ENCODE data around the gene TM9SF3.

TM9SF3 gene

DNA sequence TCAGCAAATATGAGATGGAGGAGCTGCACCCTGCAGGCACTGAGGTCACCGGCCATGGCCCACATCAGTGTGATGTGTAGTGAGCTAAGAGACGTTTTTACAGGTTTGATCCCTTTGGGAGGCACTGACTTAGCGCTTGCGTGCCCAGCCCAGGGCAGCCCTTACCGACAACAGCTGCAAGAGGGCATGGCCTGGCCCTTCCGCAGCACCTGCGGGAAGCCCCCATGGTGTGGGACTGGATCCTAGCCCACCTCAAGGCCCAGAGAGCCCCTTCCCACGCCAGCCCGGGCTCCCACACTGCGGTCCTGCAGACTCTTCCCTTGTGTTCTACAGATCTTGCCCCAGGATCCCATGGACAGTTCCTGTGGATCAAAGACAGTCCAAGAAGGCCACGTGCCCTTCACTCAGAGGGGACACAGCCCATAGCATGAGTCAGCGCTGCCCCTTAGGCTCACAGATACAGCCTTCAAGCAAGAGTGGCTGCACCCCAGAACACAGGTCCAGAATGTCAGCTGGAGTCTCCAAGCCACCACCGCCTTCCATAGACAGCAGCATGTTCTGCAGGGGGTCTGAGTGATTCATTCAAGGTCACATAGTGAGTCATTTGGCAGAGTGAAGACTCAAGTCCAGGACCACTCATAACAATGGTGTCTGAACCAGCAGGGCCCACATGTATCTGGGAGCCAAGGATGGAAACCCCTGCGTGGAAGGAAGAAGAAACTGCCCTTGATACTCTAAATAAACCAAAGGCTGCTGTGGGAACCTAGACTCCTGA, 98.5 kb downstream of the TM9SF3 start:
- no peak overlapping the region for H3K27ac ChIP-seq (ENCODE audit: low read depth in 2 of 2, low read length in 2 of 2)
- H3K36me3 ChIP-seq (ENCODE audit: control insufficient read depth in 2 of 2, insufficient read depth in 2 of 2, low read length in 2 of 2): no peaks in the 10 kb centered on the region
- no peaks in the 10 kb centered on the region for H3K4me1 ChIP-seq (ENCODE audit: control insufficient read depth in 2 of 2, insufficient read depth in 2 of 2, low read length in 2 of 2)
- no peak overlapping the region for H3K4me3 ChIP-seq (ENCODE audit: low read length in 2 of 2)
- H3K9ac ChIP-seq (ENCODE audit: low read depth in 1 of 2, low read length in 2 of 2): no peak overlapping the region
- peaks cover 0 to 3% of the 10 kb centered on the region in 2 donors for H3K27me3 ChIP-seq (ENCODE audit: control insufficient read depth in 2 of 2, insufficient read depth in 2 of 2, low read length in 2 of 2)
- H3K9me3 ChIP-seq (ENCODE audit: control insufficient read depth in 2 of 2, low read length in 2 of 2): no peaks in the 10 kb centered on the region

DNA sequence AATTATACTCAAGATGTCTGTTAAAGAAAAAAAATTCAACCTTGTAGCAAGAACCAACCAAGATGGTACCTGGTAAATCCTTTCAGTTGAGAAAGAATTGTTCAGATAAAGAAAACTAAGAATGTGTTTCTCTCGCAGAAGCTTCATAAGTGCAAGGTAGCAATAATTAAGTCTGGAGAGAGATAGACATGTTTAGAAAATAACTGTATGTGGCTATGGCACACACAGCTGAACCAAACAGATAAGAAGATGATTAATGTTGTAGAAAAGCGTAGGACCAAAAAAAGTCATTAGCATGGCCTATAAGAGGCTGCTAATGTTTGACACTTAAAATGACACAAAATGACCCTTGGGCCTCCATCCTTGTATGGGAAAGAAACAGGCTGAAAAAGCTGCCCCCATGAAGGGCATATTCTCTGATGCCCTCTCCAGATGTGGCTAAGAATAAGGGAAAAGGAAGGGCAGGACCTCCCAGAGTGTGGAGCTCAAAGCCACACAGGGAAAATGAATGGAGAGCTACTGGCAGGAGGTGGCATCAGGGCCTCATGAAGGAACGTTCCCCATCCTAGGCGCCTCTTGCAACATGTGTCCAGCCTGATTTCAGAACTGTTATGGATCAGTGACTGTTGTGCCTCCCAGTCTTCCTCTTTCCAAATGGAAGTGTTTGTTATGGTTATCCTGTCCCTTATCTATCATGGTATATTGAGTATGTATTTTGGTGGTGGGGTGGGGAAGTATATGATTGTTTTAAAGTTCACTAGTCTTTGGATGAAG, 103.8 kb downstream of the TM9SF3 start:
- H3K27ac ChIP-seq (ENCODE audit: low read depth in 2 of 2, low read length in 2 of 2): no peak overlapping the region
- H3K4me1 ChIP-seq (ENCODE audit: control insufficient read depth in 2 of 2, insufficient read depth in 2 of 2, low read length in 2 of 2): no peaks in the 10 kb centered on the region
- H3K9ac ChIP-seq (ENCODE audit: low read depth in 1 of 2, low read length in 2 of 2): no peak overlapping the region
- H3K27me3 ChIP-seq (ENCODE audit: control insufficient read depth in 2 of 2, insufficient read depth in 2 of 2, low read length in 2 of 2): peaks cover 0 to 3% of the 10 kb centered on the region in 2 donors
- H3K9me3 ChIP-seq (ENCODE audit: control insufficient read depth in 2 of 2, low read length in 2 of 2): no peaks in the 10 kb centered on the region
- H3K4me3 ChIP-seq (ENCODE audit: low read length in 2 of 2): no peak overlapping the region
- no peaks in the 10 kb centered on the region for H3K36me3 ChIP-seq (ENCODE audit: control insufficient read depth in 2 of 2, insufficient read depth in 2 of 2, low read length in 2 of 2)

GRCh38 chr10:96478355-96478754, 108.5 kb downstream of the TM9SF3 start:
- Histone ChIP-seq H3K27me3 (ENCODE audit: control insufficient read depth in 2 of 2, insufficient read depth in 2 of 2, low read length in 2 of 2) (peaks cover 0 to 6% of the 10 kb centered on the region in 2 donors), H3K36me3 (ENCODE audit: control insufficient read depth in 2 of 2, insufficient read depth in 2 of 2, low read length in 2 of 2) (no peaks in the 10 kb centered on the region), H3K9me3 (ENCODE audit: control insufficient read depth in 2 of 2, low read length in 2 of 2) (no peaks in the 10 kb centered on the region), H3K9ac (ENCODE audit: low read depth in 1 of 2, low read length in 2 of 2) (no peak overlapping the region), H3K4me1 (ENCODE audit: control insufficient read depth in 2 of 2, insufficient read depth in 2 of 2, low read length in 2 of 2) (no peaks in the 10 kb centered on the region), H3K4me3 (ENCODE audit: low read length in 2 of 2) (no peak overlapping the region), H3K27ac (ENCODE audit: low read depth in 2 of 2, low read length in 2 of 2) (no peak overlapping the region)

GRCh38 chr10:96473866-96474265, 112.9 kb downstream of the TM9SF3 start:
- Histone ChIP-seq H3K9me3 (ENCODE audit: control insufficient read depth in 2 of 2, low read length in 2 of 2) (no peaks in the 10 kb centered on the region), H3K27me3 (ENCODE audit: control insufficient read depth in 2 of 2, insufficient read depth in 2 of 2, low read length in 2 of 2) (peaks cover 0 to 7% of the 10 kb centered on the region in 2 donors), H3K4me3 (ENCODE audit: low read length in 2 of 2) (no peak overlapping the region), H3K27ac (ENCODE audit: low read depth in 2 of 2, low read length in 2 of 2) (no peak overlapping the region), H3K4me1 (ENCODE audit: control insufficient read depth in 2 of 2, insufficient read depth in 2 of 2, low read length in 2 of 2) (no peaks in the 10 kb centered on the region), H3K9ac (ENCODE audit: low read depth in 1 of 2, low read length in 2 of 2) (no peak overlapping the region), H3K36me3 (ENCODE audit: control insufficient read depth in 2 of 2, insufficient read depth in 2 of 2, low read length in 2 of 2) (no peaks in the 10 kb centered on the region)

DNA sequence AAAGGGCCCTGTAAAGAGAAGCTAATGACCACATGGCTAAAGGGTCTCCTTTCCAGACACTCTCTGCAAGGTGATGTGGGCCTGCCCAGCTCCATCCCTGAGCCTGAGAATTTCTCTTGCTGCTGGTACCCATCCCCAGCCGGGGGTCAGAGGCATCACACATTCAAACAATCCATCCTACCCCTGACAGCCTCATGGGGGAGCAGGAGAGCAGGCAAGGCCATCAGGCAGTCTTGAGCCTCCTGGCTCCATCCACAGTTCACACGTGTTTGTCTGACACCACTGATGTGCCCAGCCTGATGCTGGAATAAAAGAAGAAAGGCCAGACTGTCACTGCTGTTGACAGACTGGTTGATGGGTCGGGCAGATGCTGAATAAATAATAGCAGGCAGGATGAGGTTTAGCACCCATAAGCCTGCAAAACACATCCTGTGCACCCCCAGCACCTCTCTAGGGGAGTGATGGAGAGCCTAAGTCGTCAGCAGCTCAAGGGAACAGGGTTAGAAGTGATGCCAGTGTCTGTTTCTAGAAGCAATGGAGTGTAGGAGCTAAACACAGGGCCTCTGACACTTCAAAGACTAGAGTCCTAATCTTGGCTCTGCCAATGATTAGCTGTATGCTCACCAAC, 116.6 kb downstream of the TM9SF3 start:
- Histone ChIP-seq H3K4me3 (ENCODE audit: low read length in 2 of 2) (no peak overlapping the region), H3K4me1 (ENCODE audit: control insufficient read depth in 2 of 2, insufficient read depth in 2 of 2, low read length in 2 of 2) (no peaks in the 10 kb centered on the region), H3K27ac (ENCODE audit: low read depth in 2 of 2, low read length in 2 of 2) (no peak overlapping the region), H3K36me3 (ENCODE audit: control insufficient read depth in 2 of 2, insufficient read depth in 2 of 2, low read length in 2 of 2) (no peaks in the 10 kb centered on the region), H3K27me3 (ENCODE audit: control insufficient read depth in 2 of 2, insufficient read depth in 2 of 2, low read length in 2 of 2) (peaks cover 0 to 6% of the 10 kb centered on the region in 2 donors), H3K9me3 (ENCODE audit: control insufficient read depth in 2 of 2, low read length in 2 of 2) (no peaks in the 10 kb centered on the region), H3K9ac (ENCODE audit: low read depth in 1 of 2, low read length in 2 of 2) (no peak overlapping the region)

- H3K4me1 ChIP-seq (ENCODE audit: control insufficient read depth in 2 of 2, insufficient read depth in 2 of 2, low read length in 2 of 2): no peaks in the 10 kb centered on the region
- H3K4me3 ChIP-seq (ENCODE audit: low read length in 2 of 2): no peak overlapping the region
- H3K27ac ChIP-seq (ENCODE audit: low read depth in 2 of 2, low read length in 2 of 2): no peak overlapping the region
- H3K27me3 ChIP-seq (ENCODE audit: control insufficient read depth in 2 of 2, insufficient read depth in 2 of 2, low read length in 2 of 2): peaks cover 0 to 3% of the 10 kb centered on the region in 2 donors
- H3K9me3 ChIP-seq (ENCODE audit: control insufficient read depth in 2 of 2, low read length in 2 of 2): no peaks in the 10 kb centered on the region
- no peak overlapping the region for H3K9ac ChIP-seq (ENCODE audit: low read depth in 1 of 2, low read length in 2 of 2)
- no peaks in the 10 kb centered on the region for H3K36me3 ChIP-seq (ENCODE audit: control insufficient read depth in 2 of 2, insufficient read depth in 2 of 2, low read length in 2 of 2)
Observed at GRCh38 chr10:96468845-96469244, 118.0 kb downstream of the TM9SF3 start.
